Muscle of arm (tissue), 12 donors: ENCODE data around the gene OXT. TPM values are rescaled to one million over a fixed set of nuclear protein-coding genes. Genes with fewer than 3 reads are reported as not detected.
A peak's percentile ranks its signal among the peaks of the same experiment; 100 is the strongest.

Experiments
- DNase-seq: peaks from one replicate; pipeline ENCODE4 v3.0.0-alpha.2; 2013
- polyA plus RNA-seq, 12 donors: library from polyadenylated mRNA; unstranded; fragments of 120-200 nt; gene quantifications; one replicate each; pipeline ENCODE4 v1.2.1, GENCODE V29; 2013; ENCODE audit not compliant: insufficient read length in 12 of 12

OXT gene
- polyA plus RNA-seq, 12 donors, result 0.25 to 1.0 (median 0.44) TPM; not detected in 4

- DNase-seq, result no peak
Observed at GRCh38 chr20:3084283-3084985, 13.0 kb downstream of the OXT start, which contains the start of gene AVP. AVP (minus strand) TSS chr20:3084724; CDS start chr20:3084674, 50 bp downstream.

- DNase-seq, result no peak
Observed at GRCh38 chr20:3084986-3085360, 13.6 kb downstream of the OXT start.

- no peak for DNase-seq
Observed at GRCh38 chr20:3085571-3086072, 14.2 kb downstream of the OXT start.

- DNase-seq, result no peak
Observed at GRCh38 chr20:3088031-3088430, 16.6 kb downstream of the OXT start.

- no peak for DNase-seq
Observed at GRCh38 chr20:3090565-3090964, 19.1 kb downstream of the OXT start.

- peak; percentile 43 for DNase-seq
Observed at GRCh38 chr20:3092611-3093379, 21.4 kb downstream of the OXT start.

GRCh38 chr20:3093861-3094361 is 22.5 kb downstream of the OXT start:
- no peak for DNase-seq

GRCh38 chr20:3094848-3095629 is 23.6 kb downstream of the OXT start:
- no peak for DNase-seq

- no peak for DNase-seq
Observed at GRCh38 chr20:3100480-3100879, 29.1 kb downstream of the OXT start.

- no peak for DNase-seq
Observed at GRCh38 chr20:3101251-3101650, 29.8 kb downstream of the OXT start.

GRCh38 chr20:3101737-3102574 is 30.5 kb downstream of the OXT start:
- DNase-seq, result no peak

GRCh38 chr20:3102575-3103368 is 31.4 kb downstream of the OXT start:
- no peak for DNase-seq

GRCh38 chr20:3103369-3104032 is 32.1 kb downstream of the OXT start:
- no peak for DNase-seq

- no peak for DNase-seq
Observed at GRCh38 chr20:3105256-3106137, 34.1 kb downstream of the OXT start.

- DNase-seq, result no peak
Observed at GRCh38 chr20:3106185-3106584, 34.8 kb downstream of the OXT start.

GRCh38 chr20:3106658-3107463 is 35.4 kb downstream of the OXT start:
- DNase-seq, result no peak

- no peak for DNase-seq
Observed at GRCh38 chr20:3107464-3108025, 36.1 kb downstream of the OXT start.
